ENCODE results near the gene DTWD2. TPM values are rescaled to one million over a fixed set of nuclear protein-coding genes. Genes with fewer than 3 reads are reported as not detected.
"Not testable (repeated sequence)": the region's sequence is repeated elsewhere in the genome, so short reads cannot be mapped to it uniquely, and the experiment has no call there.

The DTWD2 gene
- total RNA-seq, 6 experiments from 2014 or later, result 3.7 to 13.4 (median 7.0) TPM

DNA sequence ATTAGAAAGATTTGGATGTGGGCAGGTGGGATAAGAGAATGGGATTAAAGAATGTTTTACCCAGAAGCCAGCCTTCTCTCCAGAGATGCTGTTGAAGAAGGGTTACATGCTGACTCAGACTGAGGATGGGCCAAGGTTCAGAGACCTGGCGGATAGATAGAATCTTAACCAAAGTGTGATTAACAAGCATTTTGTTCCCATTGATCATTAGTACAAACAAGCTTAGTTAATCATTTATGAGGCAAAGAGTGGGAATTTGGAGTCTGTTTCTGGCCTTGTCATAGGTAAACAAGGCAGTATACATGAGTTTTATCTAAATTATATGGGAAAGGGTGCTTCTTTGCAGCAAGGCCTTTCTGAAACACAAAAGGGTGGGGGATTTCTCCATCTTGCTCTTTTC, 20.8 kb upstream of the DTWD2 start:
- peaks cover 0 to 18% (median 5%) of the 10 kb centered on the region in 4 donors for H3K4me1 ChIP-seq
- peak; percentile 97 to 99 (median 98) for ATAC-seq
- TF ChIP-seq, protein P1, sequence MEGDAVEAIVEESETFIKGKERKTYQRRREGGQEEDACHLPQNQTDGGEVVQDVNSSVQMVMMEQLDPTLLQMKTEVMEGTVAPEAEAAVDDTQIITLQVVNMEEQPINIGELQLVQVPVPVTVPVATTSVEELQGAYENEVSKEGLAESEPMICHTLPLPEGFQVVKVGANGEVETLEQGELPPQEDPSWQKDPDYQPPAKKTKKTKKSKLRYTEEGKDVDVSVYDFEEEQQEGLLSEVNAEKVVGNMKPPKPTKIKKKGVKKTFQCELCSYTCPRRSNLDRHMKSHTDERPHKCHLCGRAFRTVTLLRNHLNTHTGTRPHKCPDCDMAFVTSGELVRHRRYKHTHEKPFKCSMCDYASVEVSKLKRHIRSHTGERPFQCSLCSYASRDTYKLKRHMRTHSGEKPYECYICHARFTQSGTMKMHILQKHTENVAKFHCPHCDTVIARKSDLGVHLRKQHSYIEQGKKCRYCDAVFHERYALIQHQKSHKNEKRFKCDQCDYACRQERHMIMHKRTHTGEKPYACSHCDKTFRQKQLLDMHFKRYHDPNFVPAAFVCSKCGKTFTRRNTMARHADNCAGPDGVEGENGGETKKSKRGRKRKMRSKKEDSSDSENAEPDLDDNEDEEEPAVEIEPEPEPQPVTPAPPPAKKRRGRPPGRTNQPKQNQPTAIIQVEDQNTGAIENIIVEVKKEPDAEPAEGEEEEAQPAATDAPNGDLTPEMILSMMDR (IDR thresholded peaks at IDR 0.05), result no peak
- TF ChIP-seq POLR2A (IDR thresholded peaks at IDR 0.05), result no peak
- H3K27ac ChIP-seq, result peak overlapping the region; percentile 13 to 61 (median 29)
- WGBS (ENCODE audit: insufficient coverage, low coverage, low lambda C conversion rate, missing lambda C conversion rate), result 42% methylated on average over 1 of the region's 1 CpG
- H3K27me3 ChIP-seq, result no peaks in the 10 kb centered on the region
- no peaks in the 10 kb centered on the region for H3K9me3 ChIP-seq
- intact Hi-C loops (cut with DNase I), result no loop called here
- H3K4me3 ChIP-seq, result no peak overlapping the region
- H3K36me3 ChIP-seq, result no peaks in the 10 kb centered on the region
- peak in 1 of 3 donors; percentile 78 for DNase-seq

GRCh38 chr5:118999696-119000095, 11.3 kb upstream of the DTWD2 start:
- Histone ChIP-seq H3K27me3 (no peaks in the 10 kb centered on the region), H3K36me3 (no peaks in the 10 kb centered on the region), H3K4me3 (no peak overlapping the region), H3K4me1 (no peaks in the 10 kb centered on the region), H3K9me3 (no peaks in the 10 kb centered on the region), H3K27ac (no peak overlapping the region)
- TF ChIP-seq, protein P1 (IDR thresholded peaks at IDR 0.05), result no peak
- TF ChIP-seq POLR2A (IDR thresholded peaks at IDR 0.05), result no peak
- ATAC-seq (no peak), DNase-seq (no peak)
- 100% methylated on average over 1 of the region's 1 CpG for WGBS (ENCODE audit: insufficient coverage, low coverage, low lambda C conversion rate, missing lambda C conversion rate)
- intact Hi-C loops (cut with DNase I), result no loop called here

- H3K4me3 ChIP-seq; H3K27me3 ChIP-seq; H3K9me3 ChIP-seq; H3K36me3 ChIP-seq; DNase-seq; H3K4me1 ChIP-seq; H3K27ac ChIP-seq; ATAC-seq; intact Hi-C loops (cut with DNase I): not testable (repeated sequence)
- WGBS (ENCODE audit: insufficient coverage, low coverage, low lambda C conversion rate, missing lambda C conversion rate), result 89% methylated on average over 6 of the region's 24 CpGs
These were observed 10.5 kb upstream of the DTWD2 start for GRCh38 chr5:118998861-118999260.

DNA sequence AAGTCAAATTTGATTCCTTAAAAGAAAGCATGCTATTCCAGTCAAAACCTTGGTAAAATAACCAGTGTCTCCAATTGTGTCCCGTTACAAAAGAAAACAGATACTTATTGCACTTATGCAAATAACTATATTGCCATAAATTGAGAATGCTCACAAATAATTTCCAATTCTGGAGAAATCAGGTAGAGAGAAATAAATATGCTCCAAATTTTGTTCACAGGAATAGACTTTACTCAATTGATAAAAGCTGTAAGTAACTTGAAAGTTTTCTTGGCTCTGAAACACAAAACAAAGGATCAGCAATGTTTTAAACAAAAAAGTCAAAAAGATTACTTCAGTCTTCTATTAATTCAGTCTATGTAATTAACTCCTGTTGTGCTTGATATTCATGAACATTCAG, 7.8 kb upstream of the DTWD2 start:
- Histone ChIP-seq H3K4me3 (no peak overlapping the region), H3K4me1 (no peaks in the 10 kb centered on the region), H3K27ac (no peak overlapping the region), H3K36me3 (no peaks in the 10 kb centered on the region), H3K9me3 (no peaks in the 10 kb centered on the region), H3K27me3 (no peaks in the 10 kb centered on the region)
- TF ChIP-seq, protein P1 (IDR thresholded peaks at IDR 0.05), result no peak
- no peak for TF ChIP-seq POLR2A (IDR thresholded peaks at IDR 0.05)
- DNase-seq, result no peak
- intact Hi-C loops (cut with DNase I), result no loop called here
- ATAC-seq, result no peak
- 73% methylated on average over 1 of the region's 1 CpG for WGBS (ENCODE audit: insufficient coverage, low coverage, low lambda C conversion rate, missing lambda C conversion rate)

DNA sequence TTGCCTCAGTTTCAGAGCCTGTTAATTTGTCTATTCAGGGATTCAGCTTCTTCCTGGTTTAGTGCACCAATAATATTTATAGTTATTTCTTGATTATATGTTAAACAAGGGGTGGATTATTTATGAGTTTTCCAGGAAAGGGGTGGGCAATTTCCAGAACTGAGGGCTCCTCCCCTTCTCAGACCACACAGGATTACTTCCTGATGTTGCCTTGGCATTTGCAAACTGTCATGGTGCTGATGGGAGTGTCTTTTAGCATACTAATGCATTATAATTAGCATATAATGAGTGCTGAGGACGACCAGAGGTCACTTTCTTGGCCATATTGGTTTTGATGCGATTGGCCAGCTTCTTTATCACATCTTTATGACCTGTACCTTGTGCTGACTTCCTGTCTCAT, 6.2 kb upstream of the DTWD2 start:
- ATAC-seq, result no peak
- H3K36me3 ChIP-seq, result no peaks in the 10 kb centered on the region
- H3K4me1 ChIP-seq, result no peaks in the 10 kb centered on the region
- H3K27me3 ChIP-seq, result no peaks in the 10 kb centered on the region
- no peak overlapping the region for H3K27ac ChIP-seq
- intact Hi-C loops (cut with DNase I), result no loop called here
- 73% methylated on average over 2 of the region's 2 CpGs for WGBS (ENCODE audit: insufficient coverage, low coverage, low lambda C conversion rate, missing lambda C conversion rate)
- TF ChIP-seq, protein P1 (IDR thresholded peaks at IDR 0.05), result no peak
- no peak for TF ChIP-seq POLR2A (IDR thresholded peaks at IDR 0.05)
- no peak overlapping the region for H3K4me3 ChIP-seq
- no peaks in the 10 kb centered on the region for H3K9me3 ChIP-seq
- DNase-seq, result no peak

DNA sequence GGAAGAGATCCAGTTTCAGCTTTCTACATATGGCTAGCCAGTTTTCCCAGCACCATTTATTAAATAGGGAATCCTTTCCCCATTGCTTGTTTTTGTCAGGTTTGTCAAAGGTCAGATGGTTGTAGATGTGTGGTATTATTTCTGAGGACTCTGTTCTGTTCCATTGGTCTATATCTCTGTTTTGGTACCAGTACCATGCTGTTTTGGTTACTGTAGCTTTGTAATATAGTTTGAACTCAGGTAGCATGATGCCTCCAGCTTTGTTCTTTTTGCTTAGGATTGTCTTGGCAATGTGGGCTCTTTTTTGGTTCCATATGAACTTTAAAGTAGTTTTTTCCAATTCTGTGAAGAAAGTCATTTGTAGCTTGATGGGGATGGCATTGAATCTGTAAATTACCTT, 4.8 kb upstream of the DTWD2 start:
- H3K9me3 ChIP-seq; H3K4me1 ChIP-seq; H3K4me3 ChIP-seq; ATAC-seq; H3K27me3 ChIP-seq; intact Hi-C loops (cut with DNase I); H3K36me3 ChIP-seq; DNase-seq; H3K27ac ChIP-seq: not testable (repeated sequence)

DNA sequence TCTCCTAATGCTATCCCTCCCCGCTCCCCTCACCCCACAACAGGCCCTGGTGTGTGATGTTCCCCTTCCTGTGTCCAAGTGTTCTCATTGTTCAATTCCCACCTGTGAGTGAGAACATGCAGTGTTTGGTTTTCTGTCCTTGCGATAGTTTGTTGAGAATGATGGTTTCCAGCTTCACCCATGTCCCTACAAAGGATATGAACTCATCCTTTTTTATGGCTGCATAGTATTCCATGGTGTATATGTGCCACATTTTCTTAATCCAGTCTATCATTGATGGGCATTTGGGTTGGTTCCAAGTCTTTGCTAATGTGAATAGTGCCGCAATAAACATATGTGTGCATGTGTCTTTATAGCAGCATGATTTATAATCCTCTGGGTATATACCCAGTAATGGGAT, 3.7 kb upstream of the DTWD2 start:
- H3K4me1 ChIP-seq; H3K36me3 ChIP-seq; H3K4me3 ChIP-seq; H3K27me3 ChIP-seq; intact Hi-C loops (cut with DNase I); H3K9me3 ChIP-seq; ATAC-seq; DNase-seq; H3K27ac ChIP-seq: not testable (repeated sequence)
- WGBS (ENCODE audit: insufficient coverage, low coverage, low lambda C conversion rate, missing lambda C conversion rate), result 100% methylated on average over 3 of the region's 3 CpGs

All from right lobe of liver (tissue), 6 donors.